ENCODE data around the gene MARK3.

Gene MARK3

DNA sequence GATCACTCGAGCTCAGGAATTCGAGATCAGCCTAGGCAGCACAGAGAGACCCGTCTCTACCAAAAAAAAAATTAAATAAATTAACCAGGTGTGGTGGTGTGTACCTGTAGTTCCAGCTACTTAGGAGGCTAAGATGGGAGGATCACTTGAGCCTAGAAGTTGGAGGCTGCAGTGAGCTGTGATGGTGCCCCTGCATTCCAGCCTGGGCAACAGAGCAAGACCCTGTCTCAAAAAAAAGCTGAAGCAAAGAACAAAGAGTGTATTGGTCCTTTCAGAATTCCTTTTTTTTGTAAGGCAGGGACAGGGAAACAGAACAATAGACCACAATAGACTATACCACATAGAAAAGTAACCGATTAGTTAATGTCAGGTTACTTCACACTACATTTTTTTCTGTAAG lies 47.4 kb downstream of the MARK3 start:
- in situ Hi-C loops (cut with MboI; ENCODE audit: low sequenced_read_pairs) = no loop called here

DNA sequence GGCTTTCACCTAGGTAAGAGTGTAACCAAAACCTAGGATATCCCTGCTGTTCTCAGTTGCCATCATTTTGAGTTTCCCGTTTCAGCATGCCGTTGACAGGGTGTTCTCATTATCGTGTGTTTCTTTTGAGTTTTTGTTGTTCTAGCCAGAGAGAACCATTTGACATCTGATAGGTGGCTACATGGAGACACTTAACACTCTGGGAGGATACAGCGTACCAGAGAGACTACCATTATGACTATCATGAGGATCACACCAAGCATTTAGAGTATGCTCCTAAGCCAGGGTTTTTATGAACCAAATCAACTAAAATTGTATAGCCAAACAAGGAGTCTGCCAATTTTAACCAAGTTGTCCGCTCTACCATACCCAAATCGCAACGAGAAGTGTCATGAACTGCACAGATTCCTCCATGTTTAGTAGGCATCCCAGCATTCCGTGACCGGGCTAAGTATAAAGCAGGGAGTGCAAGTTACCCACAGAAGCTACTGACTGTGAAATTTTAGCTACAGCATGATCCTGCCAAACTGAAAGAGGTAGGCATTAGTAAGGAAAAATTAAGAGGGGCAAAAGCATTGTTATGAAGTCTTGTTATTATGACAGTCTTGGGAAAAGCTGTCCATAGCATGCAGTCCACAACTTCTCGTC lies 48.8 kb downstream of the MARK3 start:
- in situ Hi-C loops (cut with MboI; ENCODE audit: low sequenced_read_pairs) = no loop called here

DNA sequence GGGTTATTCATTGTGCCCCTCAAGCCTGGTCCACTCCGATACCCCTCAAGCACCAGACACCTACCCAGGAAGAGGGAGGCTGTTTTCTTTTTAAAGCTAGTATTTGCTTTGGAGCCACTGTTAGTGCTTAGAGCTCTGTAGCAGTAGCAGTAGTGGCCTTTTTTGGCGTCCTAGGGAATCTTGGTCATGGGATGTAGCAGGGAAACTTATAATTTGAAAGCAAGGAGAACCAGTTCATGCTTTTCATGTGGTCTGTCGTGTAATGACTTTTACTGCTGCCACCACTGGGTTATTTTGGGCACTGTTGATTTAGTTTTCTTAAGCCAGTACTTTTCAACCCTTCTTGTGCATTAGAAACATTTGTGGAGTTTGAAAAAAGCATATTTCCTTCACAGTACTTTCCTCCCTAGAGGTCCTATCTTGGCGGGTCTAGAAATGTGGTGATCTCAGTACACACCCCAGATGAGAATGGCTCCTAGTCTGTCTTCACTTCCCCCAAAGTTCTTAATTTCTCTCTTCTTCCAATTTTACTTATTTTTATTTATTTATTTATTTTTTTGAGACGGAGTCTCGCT lies 49.7 kb downstream of the MARK3 start:
- in situ Hi-C loops (cut with MboI; ENCODE audit: low sequenced_read_pairs) = no loop called here

DNA sequence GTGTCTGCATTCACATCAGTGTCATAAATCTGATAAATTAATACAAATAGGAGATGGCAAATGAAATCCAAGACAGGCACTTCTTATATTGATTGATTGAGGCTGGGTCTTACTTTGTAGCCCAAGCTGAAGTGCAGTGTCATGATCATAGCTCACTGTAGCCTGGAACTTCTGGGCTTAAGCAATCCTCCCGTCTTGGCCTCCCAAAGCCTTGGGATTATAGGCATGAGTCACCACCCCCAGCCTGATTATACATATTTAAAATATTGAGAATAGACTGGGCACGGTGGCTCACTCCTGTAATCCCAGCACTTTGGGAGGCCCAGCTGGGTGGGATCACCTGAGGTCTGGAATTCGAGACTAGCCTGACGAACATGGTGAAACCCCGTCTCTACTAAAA lies 51.3 kb downstream of the MARK3 start:
- in situ Hi-C loops (cut with MboI; ENCODE audit: low sequenced_read_pairs) = no loop called here

DNA sequence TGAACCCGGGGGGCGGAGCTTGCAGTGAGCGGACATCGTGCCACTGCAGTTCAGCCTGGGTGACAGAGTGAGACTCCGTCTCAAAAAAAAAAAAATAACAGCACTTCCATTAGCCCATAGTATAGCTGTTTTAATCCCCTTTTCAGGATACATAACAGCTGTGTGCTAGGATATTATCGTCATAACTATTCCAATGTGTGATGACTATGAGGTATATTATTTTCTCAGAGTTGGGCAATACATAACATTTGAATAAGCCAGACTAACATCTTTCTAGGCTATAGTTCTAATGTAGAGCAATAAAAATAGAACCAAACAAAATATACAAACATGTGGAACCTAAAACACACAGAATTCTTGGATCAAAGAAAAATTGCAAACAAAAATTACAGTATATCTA lies 57.1 kb downstream of the MARK3 start:
- in situ Hi-C loops (cut with MboI; ENCODE audit: low sequenced_read_pairs) = no loop called here

DNA sequence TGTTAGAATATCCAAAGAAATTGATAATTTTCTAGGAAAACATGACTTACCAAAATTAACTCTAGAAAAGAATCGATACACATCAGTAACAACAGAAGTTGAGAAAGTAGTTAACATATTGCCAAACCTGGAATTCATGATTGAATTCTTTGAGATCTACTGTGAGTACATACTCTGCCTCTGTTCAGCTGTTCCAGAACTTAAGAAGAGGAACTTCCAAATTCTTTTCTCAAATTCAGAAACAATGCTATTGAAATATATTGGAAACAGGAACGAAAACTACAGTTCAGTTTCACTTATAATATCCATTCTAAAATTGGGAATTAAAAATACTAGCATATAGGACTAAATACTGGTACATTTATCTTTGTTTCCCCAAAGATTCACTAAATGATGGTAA lies 57.9 kb downstream of the MARK3 start:
- in situ Hi-C loops (cut with MboI; ENCODE audit: low sequenced_read_pairs) = no loop called here

DNA sequence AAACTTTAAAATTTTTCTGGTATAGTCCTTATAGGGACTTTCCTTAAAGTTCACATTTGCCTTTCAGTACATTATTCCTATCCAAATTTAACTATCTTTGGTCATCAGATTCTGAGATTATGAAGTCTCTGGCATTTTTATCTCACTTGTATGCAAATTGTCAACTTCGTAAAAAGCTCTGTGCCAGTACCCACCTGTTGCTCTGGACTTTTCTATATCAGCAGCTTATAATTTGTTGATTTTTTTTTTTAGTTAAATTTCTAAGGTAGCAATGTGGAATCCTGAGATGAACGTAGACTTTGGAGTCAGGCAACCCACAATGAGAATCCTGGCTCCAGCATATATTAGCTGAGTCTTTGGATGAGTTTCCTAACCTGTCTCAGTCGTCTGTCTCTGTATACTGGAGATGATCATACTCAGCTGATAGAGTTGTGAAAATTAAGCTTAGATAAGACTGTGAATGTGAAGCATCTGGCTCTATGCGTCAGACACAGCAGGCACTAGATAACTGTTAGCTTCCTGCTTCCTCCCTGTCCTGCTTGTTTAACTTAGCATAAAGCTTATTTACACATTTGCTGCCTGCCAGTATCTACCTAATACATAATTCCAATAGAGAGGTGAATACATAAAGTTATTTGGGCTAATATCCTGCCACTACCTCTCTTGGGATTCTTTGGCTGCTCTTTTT lies 59.8 kb downstream of the MARK3 start:
- in situ Hi-C loops (cut with MboI; ENCODE audit: low sequenced_read_pairs) = no loop called here

DNA sequence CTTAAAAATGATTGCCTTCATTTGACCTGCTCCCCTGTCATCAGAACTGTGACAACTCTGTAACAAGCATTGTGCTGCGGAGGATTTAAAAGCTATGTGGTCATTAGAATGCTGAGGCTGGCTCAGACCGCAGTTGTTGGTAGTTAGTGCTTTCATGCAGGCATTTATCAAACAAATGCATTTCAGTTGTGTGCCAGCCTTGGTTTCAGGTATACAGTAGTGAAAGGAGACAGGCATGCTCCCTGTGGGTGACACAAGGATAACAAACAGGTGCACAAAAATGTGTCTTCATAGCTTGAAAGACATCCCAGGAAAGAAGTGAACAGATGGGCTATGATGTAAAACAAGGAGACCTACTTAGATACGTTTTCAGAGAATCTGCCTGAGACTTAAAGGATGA lies 60.6 kb downstream of the MARK3 start:
- in situ Hi-C loops (cut with MboI; ENCODE audit: low sequenced_read_pairs) = no loop called here

DNA sequence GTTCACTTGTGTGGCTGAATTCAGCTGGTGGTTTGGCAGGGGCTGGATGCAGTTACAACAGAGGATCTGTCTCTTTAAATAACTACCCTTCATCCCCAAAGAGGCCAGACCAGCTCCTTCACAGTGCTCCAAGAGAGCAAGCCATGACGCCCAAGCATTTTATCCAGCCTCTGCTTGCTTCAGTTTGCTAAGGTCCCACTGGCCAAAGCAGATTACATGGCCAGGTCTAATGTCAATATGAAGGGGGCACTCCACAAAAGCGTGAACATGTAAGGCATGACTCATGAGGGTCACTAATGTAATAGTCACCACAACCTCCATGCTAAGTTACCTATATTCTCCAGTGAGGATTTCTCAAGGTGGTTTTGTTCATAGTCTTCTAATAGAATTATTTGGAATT lies 62.9 kb downstream of the MARK3 start:
- in situ Hi-C loops (cut with MboI; ENCODE audit: low sequenced_read_pairs) = no loop called here

DNA sequence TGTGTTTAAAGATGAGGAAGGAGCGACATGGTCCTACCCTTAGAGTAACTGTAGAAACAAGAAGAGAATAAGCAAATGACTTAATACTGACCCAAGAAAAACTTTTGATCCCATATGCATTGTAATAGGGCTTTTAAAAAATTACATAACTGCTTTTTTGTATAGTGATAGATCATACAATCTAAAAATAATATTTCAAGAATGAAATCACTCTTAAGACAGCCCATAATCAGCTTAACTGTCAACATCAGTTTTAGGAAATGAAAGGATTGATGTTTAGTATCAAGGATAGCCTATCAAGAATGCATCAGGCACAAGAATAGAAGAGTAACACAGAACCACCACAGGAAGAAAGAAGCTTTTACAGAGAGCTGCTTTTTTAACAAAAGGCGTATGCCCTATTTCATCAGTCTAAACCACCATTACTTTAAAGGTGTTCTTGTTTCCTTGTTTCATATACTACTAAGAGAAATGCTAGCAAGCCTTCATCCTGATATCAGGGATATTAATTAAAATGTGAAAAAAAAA lies 64.5 kb downstream of the MARK3 start:
- in situ Hi-C loops (cut with MboI; ENCODE audit: low sequenced_read_pairs) = no loop called here

DNA sequence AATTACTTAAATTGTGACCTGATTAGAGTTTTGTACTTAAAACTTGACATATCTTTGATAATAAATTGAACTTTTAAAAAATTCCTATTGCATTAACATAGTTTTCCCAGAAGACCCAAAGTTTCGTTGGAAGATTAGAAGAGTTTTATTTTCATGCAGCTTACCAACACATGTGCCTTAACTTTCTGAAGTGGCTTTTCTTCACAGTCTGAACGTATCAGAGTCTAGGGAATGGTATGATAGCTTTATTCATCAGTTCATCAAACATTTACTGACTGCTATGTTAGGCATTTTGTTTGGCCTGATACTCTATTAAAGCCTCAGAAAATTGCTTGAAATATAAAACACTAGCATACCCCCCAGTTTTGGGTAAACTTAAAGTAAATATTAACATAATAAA lies 65.2 kb downstream of the MARK3 start:
- in situ Hi-C loops (cut with MboI; ENCODE audit: low sequenced_read_pairs) = no loop called here

DNA sequence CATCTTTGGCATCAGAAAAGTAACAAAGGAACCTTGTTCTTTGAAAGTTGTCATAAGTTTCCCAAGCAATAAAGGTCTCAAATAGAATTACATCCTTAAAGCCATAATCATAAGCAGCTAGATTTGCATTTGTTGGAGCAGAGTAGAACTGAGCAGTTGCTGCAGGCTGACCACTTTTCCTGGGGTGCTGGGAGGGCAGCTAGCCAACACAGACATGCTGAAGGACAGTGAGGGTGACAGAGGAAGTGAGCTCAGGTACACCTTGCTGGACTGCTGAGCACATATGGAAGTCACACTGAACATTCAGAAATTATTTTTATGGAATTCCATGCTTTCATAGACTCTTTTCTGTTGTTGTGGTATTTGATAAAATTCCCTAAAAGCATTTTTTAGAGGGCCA lies 66.2 kb downstream of the MARK3 start:
- in situ Hi-C loops (cut with MboI; ENCODE audit: low sequenced_read_pairs) = no loop called here

DNA sequence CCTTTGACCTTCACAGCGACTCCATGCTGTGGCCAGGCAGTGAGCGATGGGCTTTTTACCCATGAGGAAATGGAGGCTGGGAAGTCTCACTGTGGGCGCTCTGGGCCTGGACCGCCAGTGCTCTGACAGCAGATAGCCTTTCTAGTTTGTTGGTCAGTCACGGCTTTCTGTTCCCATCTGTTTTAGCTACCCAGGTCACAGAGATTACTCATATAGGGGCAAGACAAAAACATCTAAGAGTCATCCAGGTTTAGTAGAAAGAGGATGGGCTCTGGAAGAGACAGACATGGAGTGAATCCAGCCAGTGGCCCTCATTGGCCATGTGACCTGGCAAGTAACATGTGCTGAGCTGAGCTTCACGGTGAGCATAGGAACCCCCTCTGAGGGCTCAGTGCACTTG lies 68.6 kb downstream of the MARK3 start:
- in situ Hi-C loops (cut with MboI; ENCODE audit: low sequenced_read_pairs) = no loop called here

DNA sequence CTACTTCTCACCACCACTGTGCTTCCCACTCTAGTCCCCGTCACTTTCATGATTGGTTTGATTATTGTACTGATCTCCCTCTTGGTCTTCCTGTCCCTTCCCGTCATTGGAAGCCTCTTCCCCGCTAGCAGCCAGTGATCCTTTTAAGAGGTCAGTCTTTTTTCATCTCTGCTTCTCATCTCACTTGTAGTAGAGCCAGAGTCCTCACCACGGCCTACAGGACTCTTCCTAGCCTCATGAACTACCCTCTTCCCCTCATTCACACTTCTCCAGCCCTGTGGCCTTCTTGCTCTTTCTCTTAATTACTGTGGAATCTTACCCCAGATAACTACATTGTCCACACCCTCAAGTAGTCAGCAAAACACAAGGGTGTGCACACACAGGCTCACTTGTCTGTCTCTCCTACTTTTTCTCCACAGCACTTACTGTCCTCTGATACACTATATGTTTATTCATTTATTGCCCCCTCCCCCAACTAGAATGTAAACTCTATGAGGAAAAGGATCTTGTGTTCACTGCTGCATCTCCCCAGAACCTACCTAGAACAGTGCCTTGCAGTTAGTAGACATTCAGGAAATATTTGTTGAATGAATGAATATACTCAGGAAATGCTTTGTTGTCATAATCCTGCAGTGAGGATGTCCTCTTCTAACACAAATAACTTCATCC lies 71.1 kb downstream of the MARK3 start:
- in situ Hi-C loops (cut with MboI; ENCODE audit: low sequenced_read_pairs) = no loop called here

DNA sequence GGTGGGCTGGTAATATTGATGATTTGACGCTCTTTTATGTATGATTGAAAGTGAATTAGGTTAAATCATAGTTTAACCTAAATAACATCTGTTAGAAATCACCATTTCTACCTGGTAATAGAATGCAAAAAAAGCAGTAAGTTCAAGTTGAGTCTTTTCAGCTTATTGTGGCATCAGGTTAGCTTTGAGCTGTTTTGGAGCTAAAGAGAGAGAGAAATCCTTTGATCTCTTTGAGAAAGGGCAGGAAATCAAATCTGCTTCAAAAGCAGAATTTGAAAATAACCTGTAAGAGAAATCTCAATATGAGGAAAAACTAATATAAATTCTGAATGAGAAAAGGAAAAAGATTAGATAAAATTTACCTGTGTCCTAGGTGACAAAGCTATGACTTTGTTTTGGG lies 75.2 kb downstream of the MARK3 start:
- in situ Hi-C loops (cut with MboI; ENCODE audit: low sequenced_read_pairs) = no loop called here

DNA sequence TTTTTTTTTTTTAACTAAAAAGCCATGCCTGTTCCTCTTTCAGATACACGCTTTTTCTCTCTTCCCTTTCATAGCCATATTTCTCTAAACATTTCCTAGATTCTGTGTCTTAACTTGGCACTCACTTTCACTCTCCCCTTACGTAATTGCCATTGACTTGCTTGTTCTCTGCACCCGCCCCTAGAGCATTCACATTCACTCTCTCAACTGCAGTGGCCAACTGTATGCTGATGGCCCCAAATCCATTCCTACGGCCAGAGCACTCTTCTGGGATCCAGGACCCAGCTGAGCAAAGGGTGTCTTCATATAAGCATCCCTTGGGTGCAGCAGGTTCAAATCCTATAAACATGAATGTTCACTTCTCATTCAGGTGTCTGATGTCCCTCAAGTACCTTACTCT lies 77.9 kb downstream of the MARK3 start:
- in situ Hi-C loops (cut with MboI; ENCODE audit: low sequenced_read_pairs) = no loop called here

DNA sequence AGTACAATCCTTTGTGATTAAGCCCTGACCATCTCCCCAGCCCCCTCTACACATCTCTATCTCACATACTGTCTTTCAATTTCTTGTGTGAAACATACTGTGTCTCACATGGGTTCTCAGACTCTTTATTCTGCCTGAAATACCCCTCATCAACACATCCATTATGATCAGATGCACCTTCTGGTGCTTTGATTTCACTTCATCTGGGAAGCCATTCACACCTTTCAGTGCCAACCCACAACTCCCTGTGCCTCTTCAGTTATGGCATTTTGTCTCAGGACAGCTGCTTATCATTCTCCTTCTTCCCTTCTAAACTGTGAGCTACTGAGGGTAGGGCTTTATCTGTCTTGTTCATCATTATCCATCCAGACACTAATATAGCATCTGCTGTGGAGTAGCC lies 78.6 kb downstream of the MARK3 start:
- in situ Hi-C loops (cut with MboI; ENCODE audit: low sequenced_read_pairs) = no loop called here

DNA sequence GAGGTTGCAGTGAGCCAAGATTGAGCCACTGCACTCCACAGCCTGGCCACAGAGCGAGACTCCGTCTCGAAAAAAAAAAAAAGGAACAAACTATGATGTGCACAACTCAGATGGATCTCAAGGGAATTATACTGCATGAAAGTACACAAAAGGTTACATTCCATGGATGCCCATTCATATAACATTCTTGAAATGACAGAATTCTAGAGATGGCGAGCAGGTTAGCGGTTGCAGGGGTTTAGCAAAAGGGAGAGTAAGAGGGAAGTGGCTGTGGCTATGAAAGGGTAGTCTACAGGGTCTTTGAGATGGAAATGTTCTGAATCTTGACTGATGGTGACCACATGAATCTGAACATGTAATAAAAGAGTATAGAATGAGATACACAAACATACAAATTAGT lies 87.7 kb downstream of the MARK3 start:
- in situ Hi-C loops (cut with MboI; ENCODE audit: low sequenced_read_pairs) = no loop called here

DNA sequence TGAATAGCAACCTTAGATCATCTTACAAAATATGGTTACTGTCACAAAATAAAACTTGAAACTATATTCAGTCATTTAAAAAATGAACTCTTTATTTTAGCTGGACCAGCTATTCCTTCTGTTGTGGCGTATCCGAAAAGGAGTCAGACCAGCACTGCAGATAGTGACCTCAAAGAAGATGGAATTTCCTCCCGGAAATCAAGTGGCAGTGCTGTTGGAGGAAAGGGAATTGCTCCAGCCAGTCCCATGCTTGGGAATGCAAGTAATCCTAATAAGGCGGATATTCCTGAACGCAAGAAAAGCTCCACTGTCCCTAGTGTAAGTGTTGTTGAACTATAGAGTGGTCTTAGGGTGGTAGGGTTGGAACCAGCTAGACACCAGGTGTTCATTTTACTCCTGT lies 89.7 kb downstream of the MARK3 start:
- in situ Hi-C loops (cut with MboI; ENCODE audit: low sequenced_read_pairs) = no loop called here

DNA sequence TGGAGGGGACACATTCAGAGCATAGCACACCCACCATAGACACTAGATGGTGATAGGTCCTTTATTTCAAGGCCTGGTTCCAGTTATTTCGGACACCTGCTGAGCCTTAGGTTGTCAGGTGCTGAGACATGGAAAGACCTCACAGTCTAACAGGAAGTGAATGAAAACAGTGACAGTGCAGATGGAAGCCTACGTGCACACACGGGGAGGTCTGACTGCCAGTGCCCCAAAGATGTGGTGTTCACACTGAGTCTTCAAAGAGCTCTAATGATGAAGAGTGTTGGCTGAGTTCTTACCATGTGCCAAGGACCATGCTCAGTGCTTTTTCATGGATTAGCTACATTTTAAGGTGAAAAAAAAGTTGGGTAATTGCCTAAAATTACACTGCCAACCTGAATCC lies 90.8 kb downstream of the MARK3 start:
- in situ Hi-C loops (cut with MboI; ENCODE audit: low sequenced_read_pairs) = no loop called here

DNA sequence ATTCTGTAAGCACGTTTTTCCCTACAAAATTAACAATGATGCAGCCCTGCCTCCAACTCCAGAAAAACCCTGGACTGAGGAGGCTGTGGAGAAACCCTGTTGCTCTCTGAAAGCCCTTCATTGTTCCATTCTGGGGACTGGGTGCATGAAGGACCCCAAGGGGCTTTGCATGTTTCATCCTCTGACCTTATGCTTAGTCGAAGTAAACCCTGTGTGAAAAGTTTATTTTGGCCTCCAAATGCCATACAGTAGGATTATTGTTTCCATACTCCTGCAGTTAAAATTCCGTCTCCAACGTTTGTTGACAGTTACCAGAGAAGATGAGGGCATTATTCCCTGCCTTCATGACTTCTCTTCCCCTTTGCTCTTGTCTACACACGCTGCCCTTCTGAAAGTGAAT lies 91.4 kb downstream of the MARK3 start:
- in situ Hi-C loops (cut with MboI; ENCODE audit: low sequenced_read_pairs) = no loop called here

DNA sequence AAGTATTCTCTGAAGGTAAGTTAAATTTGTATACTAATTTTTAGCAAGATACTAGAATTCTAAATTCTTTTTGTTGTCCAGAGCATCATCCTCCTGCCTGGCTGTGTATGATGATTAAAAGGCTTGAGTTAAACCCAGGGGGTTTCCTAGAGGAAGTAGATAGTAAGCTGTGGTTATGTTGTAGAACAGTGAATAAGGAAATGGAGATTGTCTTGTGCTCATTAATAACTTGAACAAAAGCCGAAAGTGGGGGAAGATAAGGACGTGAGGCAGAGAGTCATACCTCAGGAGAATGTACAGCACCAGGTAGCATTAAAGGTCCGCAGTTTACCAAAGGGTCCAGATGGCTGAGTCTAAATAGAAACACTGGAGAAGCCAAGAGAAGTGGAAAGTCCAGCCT lies 95.4 kb downstream of the MARK3 start:
- in situ Hi-C loops (cut with MboI; ENCODE audit: low sequenced_read_pairs) = no loop called here
